ENCODE results near the gene CST3.
"Not testable (repeated sequence)": the region's sequence is repeated elsewhere in the genome, so short reads cannot be mapped to it uniquely, and the experiment has no call there.

Gene CST3, protein sequence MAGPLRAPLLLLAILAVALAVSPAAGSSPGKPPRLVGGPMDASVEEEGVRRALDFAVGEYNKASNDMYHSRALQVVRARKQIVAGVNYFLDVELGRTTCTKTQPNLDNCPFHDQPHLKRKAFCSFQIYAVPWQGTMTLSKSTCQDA

DNA sequence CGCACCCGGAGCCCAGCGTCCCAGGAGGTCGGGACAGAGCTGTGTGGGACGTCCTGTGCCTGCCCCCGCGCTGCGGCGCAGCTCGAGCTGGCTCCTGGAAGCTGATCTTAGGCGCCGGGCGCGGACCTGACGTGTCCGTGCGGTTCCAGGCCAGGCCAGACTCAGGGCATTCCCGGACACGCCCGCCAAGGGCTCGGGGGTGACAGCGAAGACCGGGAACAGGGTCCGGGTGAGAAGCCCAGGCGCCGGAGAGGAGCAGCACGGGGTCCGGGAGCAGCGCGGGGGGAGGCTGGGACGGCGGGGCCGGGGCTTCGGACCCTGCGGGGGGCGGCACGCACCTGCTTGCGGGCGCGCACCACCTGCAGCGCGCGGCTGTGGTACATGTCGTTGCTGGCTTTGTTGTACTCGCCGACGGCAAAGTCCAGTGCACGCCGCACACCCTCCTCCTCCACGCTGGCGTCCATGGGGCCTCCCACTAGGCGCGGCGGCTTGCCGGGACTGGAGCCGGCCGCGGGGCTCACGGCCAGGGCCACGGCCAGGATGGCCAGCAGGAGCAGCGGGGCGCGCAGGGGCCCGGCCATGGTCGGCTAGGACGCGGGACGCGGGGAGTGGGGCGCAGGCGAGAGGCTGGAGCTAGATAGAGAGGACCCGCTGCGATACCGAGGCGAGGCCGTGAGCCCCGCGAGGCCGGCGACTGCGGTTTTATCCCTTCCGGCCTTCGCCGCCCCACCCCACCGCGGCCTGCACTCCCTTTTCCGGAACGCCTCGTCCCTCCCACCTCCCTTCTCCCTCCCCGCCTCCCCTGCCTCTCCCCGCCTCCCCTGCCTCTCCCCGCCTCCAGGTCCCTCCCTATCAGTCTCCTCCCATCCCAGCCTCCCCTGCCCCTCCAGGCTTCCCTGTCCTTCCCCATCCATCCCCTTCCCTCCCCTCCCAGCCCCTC, at the start of gene CST3:
Gene CST3 (minus strand): TSS at position 674 of the 940 bp plus-strand sequence. CDS start 93 bp downstream, at position 581.
- DNase-seq (ENCODE audit: low spot score in 2 of 2): no peak
- no peak within 1 kb of the TSS for H3K4me3 Mint-ChIP-seq
- ATAC-seq (ENCODE audit: low read depth): no peak
- H3K4me1 Mint-ChIP-seq: peaks cover 2% of the 10 kb centered on the region
- H3K27me3 Mint-ChIP-seq: peaks cover 16% of the 10 kb centered on the region
- no peaks in the 10 kb centered on the region for H3K9me3 Mint-ChIP-seq
- H3K27ac Mint-ChIP-seq: no peak within 1 kb of the TSS
- no peaks in the 10 kb centered on the region for H3K36me3 Mint-ChIP-seq

- no peak for ATAC-seq (ENCODE audit: low read depth)
- no peaks in the 10 kb centered on the region for H3K9me3 Mint-ChIP-seq
- H3K27ac Mint-ChIP-seq: no peak overlapping the region
- no peaks in the 10 kb centered on the region for H3K36me3 Mint-ChIP-seq
- DNase-seq (ENCODE audit: low spot score in 2 of 2): no peak
- H3K4me1 Mint-ChIP-seq: no peaks in the 10 kb centered on the region
- no peak overlapping the region for H3K4me3 Mint-ChIP-seq
- peaks cover 7% of the 10 kb centered on the region for H3K27me3 Mint-ChIP-seq
Observed at GRCh38 chr20:23686046-23686750, 48.4 kb upstream of the CST3 start.

- H3K27ac Mint-ChIP-seq; DNase-seq (ENCODE audit: low spot score in 2 of 2); H3K36me3 Mint-ChIP-seq; H3K27me3 Mint-ChIP-seq; H3K9me3 Mint-ChIP-seq; H3K4me1 Mint-ChIP-seq; ATAC-seq (ENCODE audit: low read depth); H3K4me3 Mint-ChIP-seq: not testable (repeated sequence)
Observed at GRCh38 chr20:23685529-23685896, 47.8 kb upstream of the CST3 start.

DNA sequence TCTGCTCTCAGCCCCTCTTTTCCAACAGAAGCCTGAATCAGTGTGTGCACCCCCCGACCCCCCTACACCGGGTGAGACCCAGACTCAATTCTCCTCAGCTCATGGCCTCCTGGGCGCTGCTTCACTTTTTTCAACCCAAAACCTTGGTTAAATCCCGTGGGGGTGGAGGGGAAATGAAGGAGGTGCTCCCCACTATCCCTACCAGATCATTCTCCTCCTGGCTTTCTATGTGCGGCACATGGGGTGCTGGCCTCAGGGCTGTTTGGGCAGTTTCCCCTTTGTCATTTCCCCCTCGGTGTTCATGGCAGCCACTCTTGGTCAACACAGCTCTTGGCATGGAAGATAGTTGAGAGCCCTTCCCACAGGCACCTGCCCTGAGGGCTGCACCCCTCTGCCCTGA, 46.5 kb upstream of the CST3 start:
- H3K4me3 Mint-ChIP-seq: no peak overlapping the region
- ATAC-seq (ENCODE audit: low read depth): no peak
- no peaks in the 10 kb centered on the region for H3K4me1 Mint-ChIP-seq
- no peaks in the 10 kb centered on the region for H3K36me3 Mint-ChIP-seq
- peaks cover 7% of the 10 kb centered on the region for H3K27me3 Mint-ChIP-seq
- H3K27ac Mint-ChIP-seq: no peak overlapping the region
- DNase-seq (ENCODE audit: low spot score in 2 of 2): no peak
- H3K9me3 Mint-ChIP-seq: no peaks in the 10 kb centered on the region

GRCh38 chr20:23683807-23684206, 46.1 kb upstream of the CST3 start:
- Mint-ChIP-seq H3K36me3 (no peaks in the 10 kb centered on the region), H3K27me3 (peaks cover 10% of the 10 kb centered on the region), H3K9me3 (no peaks in the 10 kb centered on the region), H3K27ac (no peak overlapping the region), H3K4me3 (no peak overlapping the region), H3K4me1 (no peaks in the 10 kb centered on the region)
- no peak for DNase-seq (ENCODE audit: low spot score in 2 of 2)
- no peak for ATAC-seq (ENCODE audit: low read depth)

- Mint-ChIP-seq H3K4me3 (no peak overlapping the region), H3K27ac (no peak overlapping the region), H3K27me3 (peaks cover 10% of the 10 kb centered on the region), H3K36me3 (no peaks in the 10 kb centered on the region), H3K4me1 (no peaks in the 10 kb centered on the region), H3K9me3 (no peaks in the 10 kb centered on the region)
- ATAC-seq (ENCODE audit: low read depth): no peak
- DNase-seq (ENCODE audit: low spot score in 2 of 2): no peak
Observed at GRCh38 chr20:23683281-23683680, 45.5 kb upstream of the CST3 start.

DNA sequence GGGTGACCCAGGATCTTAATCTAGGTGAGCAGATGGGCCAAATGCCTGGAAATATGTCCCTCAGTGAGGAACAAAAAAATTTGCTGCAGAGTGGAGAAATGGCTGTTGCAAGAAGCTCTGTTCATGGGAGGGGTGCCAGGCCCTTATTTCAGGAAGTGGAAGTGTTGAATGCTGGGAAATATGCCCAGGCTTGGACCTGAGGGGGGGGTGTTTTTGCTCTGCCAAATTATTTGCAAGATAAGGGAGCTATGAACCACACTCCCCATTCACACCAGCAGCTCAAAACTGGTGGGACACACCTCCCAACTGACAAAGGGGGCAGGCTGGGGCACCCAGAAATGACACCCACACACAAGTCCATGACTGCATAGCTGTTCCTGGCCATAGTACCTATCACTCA, 42.4 kb upstream of the CST3 start:
- Mint-ChIP-seq H3K27ac (no peak overlapping the region), H3K36me3 (no peaks in the 10 kb centered on the region), H3K4me1 (no peaks in the 10 kb centered on the region), H3K27me3 (peaks cover 3% of the 10 kb centered on the region), H3K9me3 (no peaks in the 10 kb centered on the region), H3K4me3 (no peak overlapping the region)
- no peak for DNase-seq (ENCODE audit: low spot score in 2 of 2)
- no peak for ATAC-seq (ENCODE audit: low read depth)

DNA sequence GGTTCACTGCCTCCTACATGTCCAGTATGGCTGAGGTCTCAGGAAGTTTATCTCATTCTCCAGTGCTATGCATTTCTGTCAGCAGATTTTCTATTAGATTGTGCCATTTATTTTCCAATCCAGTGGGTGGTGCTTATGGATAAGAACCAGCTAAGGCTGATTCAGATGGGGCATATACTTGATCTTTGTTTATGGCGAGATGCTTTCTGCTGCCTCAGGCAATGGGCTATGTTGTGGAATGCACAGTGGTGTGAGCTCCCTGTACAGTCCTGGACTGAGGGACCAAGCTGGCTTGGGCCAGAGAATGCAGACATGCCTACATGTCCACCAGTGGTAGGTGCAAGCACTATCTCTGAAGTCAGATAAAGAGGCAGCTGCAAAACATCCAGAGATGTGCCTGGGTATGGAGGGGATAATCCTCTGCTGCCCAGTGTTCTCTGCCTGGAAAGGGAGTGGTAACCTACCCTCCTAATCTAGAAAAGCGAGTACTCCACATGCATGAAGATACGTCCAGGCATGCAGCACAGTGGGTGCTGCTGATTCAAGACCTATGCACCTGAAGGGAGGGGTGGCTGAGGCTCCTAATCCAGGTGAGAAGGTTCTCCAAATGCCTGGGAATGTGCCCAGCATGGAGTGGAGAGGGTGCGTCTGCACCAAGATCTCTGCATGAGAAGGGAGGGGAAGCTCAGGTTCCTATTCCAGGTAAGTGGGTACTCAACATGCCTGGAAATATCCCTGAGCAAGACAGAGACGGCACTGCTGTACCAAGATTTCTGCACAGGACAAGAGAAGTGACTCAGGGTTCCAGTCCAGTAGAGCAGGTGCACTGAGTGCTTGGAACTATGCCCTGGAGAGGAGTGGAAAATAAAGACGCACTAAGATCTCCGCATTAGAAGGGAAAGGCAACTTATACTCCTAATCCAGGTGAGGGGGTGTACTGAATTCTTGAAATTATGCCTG, 41.7 kb upstream of the CST3 start:
- Mint-ChIP-seq H3K27ac (no peak overlapping the region), H3K4me3 (no peak overlapping the region), H3K36me3 (no peaks in the 10 kb centered on the region), H3K9me3 (no peaks in the 10 kb centered on the region), H3K27me3 (peaks cover 3% of the 10 kb centered on the region), H3K4me1 (no peaks in the 10 kb centered on the region)
- no peak for ATAC-seq (ENCODE audit: low read depth)
- DNase-seq (ENCODE audit: low spot score in 2 of 2): no peak

- no peak for DNase-seq (ENCODE audit: low spot score in 2 of 2)
- Mint-ChIP-seq H3K27ac (no peak overlapping the region), H3K27me3 (no peaks in the 10 kb centered on the region), H3K9me3 (peaks cover 1% of the 10 kb centered on the region), H3K36me3 (no peaks in the 10 kb centered on the region), H3K4me1 (no peaks in the 10 kb centered on the region), H3K4me3 (no peak overlapping the region)
- ATAC-seq (ENCODE audit: low read depth): no peak
Observed at GRCh38 chr20:23673209-23673608, 35.5 kb upstream of the CST3 start.

GRCh38 chr20:23672158-23672557, 34.4 kb upstream of the CST3 start:
- ATAC-seq (ENCODE audit: low read depth): no peak
- Mint-ChIP-seq H3K27me3 (no peaks in the 10 kb centered on the region), H3K27ac (no peak overlapping the region), H3K36me3 (no peaks in the 10 kb centered on the region), H3K4me3 (no peak overlapping the region), H3K9me3 (peaks cover 1% of the 10 kb centered on the region), H3K4me1 (no peaks in the 10 kb centered on the region)
- no peak for DNase-seq (ENCODE audit: low spot score in 2 of 2)

GRCh38 chr20:23671479-23671878, 33.7 kb upstream of the CST3 start:
- no peak overlapping the region for H3K27ac Mint-ChIP-seq
- H3K27me3 Mint-ChIP-seq: no peaks in the 10 kb centered on the region
- no peak overlapping the region for H3K4me3 Mint-ChIP-seq
- peaks cover 1% of the 10 kb centered on the region for H3K9me3 Mint-ChIP-seq
- ATAC-seq (ENCODE audit: low read depth) (no peak), DNase-seq (ENCODE audit: low spot score in 2 of 2) (no peak)
- no peaks in the 10 kb centered on the region for H3K36me3 Mint-ChIP-seq
- H3K4me1 Mint-ChIP-seq: no peaks in the 10 kb centered on the region

DNA sequence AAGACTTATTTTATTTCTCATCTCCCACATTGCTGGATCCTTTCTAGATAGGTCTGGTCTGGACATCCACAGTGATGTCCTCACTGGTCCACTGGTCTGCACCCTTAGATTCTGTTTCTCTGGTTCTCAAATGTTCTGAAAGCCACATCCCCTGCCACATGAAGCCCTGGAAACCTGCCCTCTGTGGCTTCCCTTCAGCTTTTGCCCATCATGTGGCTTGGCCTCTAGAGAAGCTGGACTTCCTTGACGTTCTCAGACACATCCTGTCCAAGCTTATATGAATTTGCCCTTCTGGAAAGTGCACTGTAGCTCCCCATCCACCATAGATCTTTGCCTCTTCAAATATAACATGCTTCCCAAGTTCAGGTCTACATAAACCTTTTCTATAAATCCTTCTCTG, 32.6 kb upstream of the CST3 start:
- Mint-ChIP-seq H3K36me3 (no peaks in the 10 kb centered on the region), H3K4me1 (no peaks in the 10 kb centered on the region), H3K9me3 (peaks cover 1% of the 10 kb centered on the region), H3K27me3 (no peaks in the 10 kb centered on the region), H3K27ac (no peak overlapping the region), H3K4me3 (no peak overlapping the region)
- ATAC-seq (ENCODE audit: low read depth) (no peak), DNase-seq (ENCODE audit: low spot score in 2 of 2) (no peak)

DNA sequence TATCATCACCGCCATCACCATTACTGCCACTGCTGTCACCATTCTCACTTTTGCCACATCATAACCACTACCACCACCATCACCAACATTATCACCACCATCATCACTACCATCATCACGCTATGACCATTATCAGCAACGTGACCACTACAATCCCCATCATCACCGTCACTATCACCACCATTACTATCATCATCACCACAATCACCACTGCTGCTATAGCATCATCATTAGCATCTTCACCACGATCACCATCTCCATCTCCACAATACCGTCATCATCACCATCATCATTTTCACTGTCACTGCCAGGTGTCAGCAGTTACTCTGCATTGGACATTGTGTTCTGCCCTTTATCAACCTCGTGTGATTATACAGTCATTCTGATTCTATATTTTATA, 32.1 kb upstream of the CST3 start:
- Mint-ChIP-seq H3K27ac (no peak overlapping the region), H3K9me3 (peaks cover 1% of the 10 kb centered on the region), H3K36me3 (no peaks in the 10 kb centered on the region), H3K4me3 (no peak overlapping the region), H3K27me3 (no peaks in the 10 kb centered on the region), H3K4me1 (no peaks in the 10 kb centered on the region)
- no peak for ATAC-seq (ENCODE audit: low read depth)
- no peak for DNase-seq (ENCODE audit: low spot score in 2 of 2)
